ENCODE results near the gene CTDNEP1.

CTDNEP1 gene

GRCh38 chr17:7214300-7215135, 37.0 kb downstream of the CTDNEP1 start:
- DNase-seq: peak; percentile 99

DNA sequence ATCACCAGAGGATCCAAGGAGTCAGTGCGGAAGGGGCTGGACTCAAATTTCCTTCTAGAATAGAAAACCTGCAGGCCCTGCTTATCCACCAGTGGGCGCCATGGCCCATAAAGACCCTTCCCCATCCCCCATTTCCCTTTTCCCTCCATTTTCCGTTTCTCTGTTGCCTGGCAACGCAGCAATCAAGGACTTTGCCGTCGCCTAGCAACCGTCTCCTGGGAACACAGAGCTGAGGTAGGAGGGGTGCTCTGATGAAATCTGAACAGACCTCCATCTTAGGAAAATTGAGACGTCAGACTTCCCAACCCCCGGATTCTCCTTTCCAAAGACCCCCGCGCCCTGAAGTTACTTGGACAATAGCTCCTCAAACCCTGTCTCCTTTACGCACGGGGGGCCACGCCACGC, 37.6 kb downstream of the CTDNEP1 start:
- DNase-seq: peak; percentile 68

GRCh38 chr17:7211491-7212273, 39.9 kb downstream of the CTDNEP1 start:
- no peak for DNase-seq

DNA sequence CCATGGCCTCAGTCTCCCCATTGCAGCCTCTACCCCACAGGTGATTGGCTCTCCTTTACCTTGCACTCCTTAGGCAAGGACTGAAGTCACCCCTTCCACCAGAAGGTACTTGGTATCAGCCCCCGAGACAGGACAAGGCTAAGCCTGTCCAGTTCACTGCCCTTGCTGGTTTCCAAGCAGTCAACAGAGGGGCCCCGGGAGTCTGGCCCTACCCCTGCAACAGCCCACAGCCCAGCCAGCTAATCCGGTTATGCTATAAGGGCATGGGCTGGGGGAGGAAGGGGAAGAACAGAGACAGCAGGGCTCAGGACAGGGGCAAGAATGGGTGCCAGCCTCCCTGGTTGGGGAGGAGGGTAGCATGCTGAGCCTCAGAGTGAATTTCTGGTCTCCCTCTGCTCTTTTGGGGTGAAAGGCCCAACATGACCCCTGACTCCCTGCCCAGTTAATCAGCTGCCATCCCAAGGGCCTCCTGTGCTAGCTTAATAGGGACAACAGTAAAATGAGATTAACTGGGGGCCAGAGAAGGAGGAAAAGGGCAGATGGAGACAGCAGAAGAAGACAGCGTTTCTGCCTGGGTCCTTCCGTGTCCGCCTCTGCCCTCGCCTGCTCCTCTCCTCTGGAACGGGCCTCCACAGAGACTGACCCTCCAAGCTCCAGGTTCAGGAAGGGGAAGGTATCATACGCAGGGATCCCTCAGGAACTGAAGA, 42.6 kb downstream of the CTDNEP1 start:
- DNase-seq: no peak

GRCh38 chr17:7208027-7208571, 43.4 kb downstream of the CTDNEP1 start:
- DNase-seq: no peak

GRCh38 chr17:7207120-7208001, 44.2 kb downstream of the CTDNEP1 start:
- no peak for DNase-seq

- no peak for DNase-seq
Observed at GRCh38 chr17:7205561-7205960, 46.0 kb downstream of the CTDNEP1 start.

GRCh38 chr17:7204828-7205461, 46.6 kb downstream of the CTDNEP1 start:
- peak; percentile 93 for DNase-seq

DNA sequence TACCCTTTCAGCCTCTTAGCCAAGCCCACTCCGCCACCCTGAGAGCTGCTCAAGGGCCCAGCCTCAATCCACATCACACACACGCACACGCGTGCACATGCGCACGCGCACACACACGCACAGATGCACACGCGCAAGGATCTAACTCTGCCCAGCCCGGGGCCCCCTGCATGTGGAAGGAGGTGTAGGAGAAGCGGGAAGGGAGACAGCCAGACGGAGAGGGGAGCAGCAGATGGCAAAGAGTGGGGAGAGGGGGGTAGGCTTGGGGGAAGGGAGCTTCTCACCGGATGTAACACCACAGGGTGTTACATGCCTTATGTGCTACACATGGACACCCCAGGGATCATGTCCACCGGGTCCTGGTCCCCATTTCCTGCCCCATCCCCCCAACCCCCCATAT, 47.2 kb downstream of the CTDNEP1 start:
- DNase-seq: no peak

GRCh38 chr17:7203391-7203790, 48.1 kb downstream of the CTDNEP1 start:
- no peak for DNase-seq

GRCh38 chr17:7196651-7197401, 54.7 kb downstream of the CTDNEP1 start:
- no peak for DNase-seq

GRCh38 chr17:7195971-7196370, 55.6 kb downstream of the CTDNEP1 start:
- DNase-seq: no peak

All from activated CD4-positive, alpha-beta T cell treated with anti-CD3 and anti-CD28 coated beads, Interleukin-2, Interleukin-6, amounts not matched to agents 100 ng/mL and 50 ng/mL, durations not matched to agents 16 hours and 8 hours (primary cell).